ENCODE measurements around the gene CTBP2.

Gene CTBP2

GRCh38 chr10:125005312-125006187, 154.8 kb downstream of the CTBP2 start:
- in situ Hi-C loops (cut with HindIII; ENCODE audit: low sequenced_read_pairs), result no loop called here
- H3K4me3 ChIP-seq (ENCODE audit: low read depth, low read length), result no peak overlapping the region
- DNase-seq (ENCODE audit: low read depth), result no peak
- TF ChIP-seq, protein P1, sequence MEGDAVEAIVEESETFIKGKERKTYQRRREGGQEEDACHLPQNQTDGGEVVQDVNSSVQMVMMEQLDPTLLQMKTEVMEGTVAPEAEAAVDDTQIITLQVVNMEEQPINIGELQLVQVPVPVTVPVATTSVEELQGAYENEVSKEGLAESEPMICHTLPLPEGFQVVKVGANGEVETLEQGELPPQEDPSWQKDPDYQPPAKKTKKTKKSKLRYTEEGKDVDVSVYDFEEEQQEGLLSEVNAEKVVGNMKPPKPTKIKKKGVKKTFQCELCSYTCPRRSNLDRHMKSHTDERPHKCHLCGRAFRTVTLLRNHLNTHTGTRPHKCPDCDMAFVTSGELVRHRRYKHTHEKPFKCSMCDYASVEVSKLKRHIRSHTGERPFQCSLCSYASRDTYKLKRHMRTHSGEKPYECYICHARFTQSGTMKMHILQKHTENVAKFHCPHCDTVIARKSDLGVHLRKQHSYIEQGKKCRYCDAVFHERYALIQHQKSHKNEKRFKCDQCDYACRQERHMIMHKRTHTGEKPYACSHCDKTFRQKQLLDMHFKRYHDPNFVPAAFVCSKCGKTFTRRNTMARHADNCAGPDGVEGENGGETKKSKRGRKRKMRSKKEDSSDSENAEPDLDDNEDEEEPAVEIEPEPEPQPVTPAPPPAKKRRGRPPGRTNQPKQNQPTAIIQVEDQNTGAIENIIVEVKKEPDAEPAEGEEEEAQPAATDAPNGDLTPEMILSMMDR (IDR thresholded peaks at IDR 0.05; ENCODE audit: low read depth, low read length, missing control alignments), result no peak

DNA sequence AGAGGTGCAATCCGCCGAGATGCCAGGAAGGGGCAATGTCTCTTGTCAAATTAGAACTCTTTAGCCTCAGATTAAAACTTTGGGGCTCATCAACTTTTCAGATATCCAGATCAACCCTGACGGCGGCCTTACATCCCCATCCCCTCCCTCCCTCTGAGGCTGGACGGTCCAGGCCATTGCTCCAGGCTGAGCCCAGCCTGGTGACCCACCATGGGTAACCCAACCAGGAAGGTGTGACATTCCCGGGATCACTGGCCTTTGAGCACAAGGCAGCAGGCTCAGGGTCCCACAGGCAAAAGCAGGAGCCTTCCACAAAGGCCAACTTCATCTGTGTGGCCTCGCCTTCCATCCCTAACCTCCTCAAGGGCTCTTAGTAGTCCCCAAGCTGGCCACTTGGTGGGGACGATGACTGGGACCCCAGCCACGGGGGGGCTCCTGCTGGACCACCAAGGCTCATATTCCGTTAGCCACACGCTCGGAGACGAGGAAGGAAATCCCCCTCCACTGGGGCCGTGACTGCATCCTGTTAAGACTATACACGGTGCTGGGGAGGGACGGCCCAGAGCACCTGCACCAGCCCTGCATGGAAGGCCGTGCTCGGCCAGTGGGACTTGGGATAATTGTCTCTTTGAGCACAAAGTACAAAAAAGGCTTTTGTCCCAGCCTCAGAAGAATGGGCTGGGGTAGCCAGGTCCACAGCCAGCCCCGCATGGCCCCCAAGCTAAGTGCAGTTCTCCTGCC, 155.6 kb downstream of the CTBP2 start:
- DNase-seq (ENCODE audit: low read depth), result no peak
- no peak overlapping the region for H3K4me3 ChIP-seq (ENCODE audit: low read depth, low read length)
- in situ Hi-C loops (cut with HindIII; ENCODE audit: low sequenced_read_pairs), result no loop called here
- TF ChIP-seq, protein P1 (IDR thresholded peaks at IDR 0.05; ENCODE audit: low read depth, low read length, missing control alignments), result no peak

GRCh38 chr10:125003901-125004467, 156.4 kb downstream of the CTBP2 start:
- in situ Hi-C loops (cut with HindIII; ENCODE audit: low sequenced_read_pairs), result no loop called here
- TF ChIP-seq, protein P1 (IDR thresholded peaks at IDR 0.05; ENCODE audit: low read depth, low read length, missing control alignments), result no peak
- no peak for DNase-seq (ENCODE audit: low read depth)
- no peak overlapping the region for H3K4me3 ChIP-seq (ENCODE audit: low read depth, low read length)

- in situ Hi-C loops (cut with HindIII; ENCODE audit: low sequenced_read_pairs), result no loop called here
- DNase-seq (ENCODE audit: low read depth), result no peak
- no peak overlapping the region for H3K4me3 ChIP-seq (ENCODE audit: low read depth, low read length)
- TF ChIP-seq, protein P1 (IDR thresholded peaks at IDR 0.05; ENCODE audit: low read depth, low read length, missing control alignments), result no peak
These were observed 157.0 kb downstream of the CTBP2 start for GRCh38 chr10:125003146-125003900.

- DNase-seq (ENCODE audit: low read depth), result no peak
- in situ Hi-C loops (cut with HindIII; ENCODE audit: low sequenced_read_pairs), result no loop called here
- no peak overlapping the region for H3K4me3 ChIP-seq (ENCODE audit: low read depth, low read length)
- TF ChIP-seq, protein P1 (IDR thresholded peaks at IDR 0.05; ENCODE audit: low read depth, low read length, missing control alignments), result no peak
These were observed 157.8 kb downstream of the CTBP2 start for GRCh38 chr10:125002423-125003145.
